DND-41 (cell line): ENCODE results near the gene SERPINB11.

Experiments used
- EZH2 ChIP-seq: IDR thresholded peaks from 3 replicates; pipeline ENCODE4 v1.6.1; 2012; ENCODE audit warnings: borderline replicate concordance, low read depth, mild to moderate bottlenecking, moderate library complexity, low read length, inconsistent platforms; ENCODE audit not compliant: severe bottlenecking
- TF ChIP-seq, protein P1 (sequence below): IDR thresholded peaks from 2 replicates; pipeline ENCODE4 v1.5.1; 2012; ENCODE audit warnings: borderline replicate concordance, low read length, moderate library complexity, mild to moderate bottlenecking; ENCODE audit not compliant: poor library complexity, severe bottlenecking; ENCODE audit errors: extremely low read depth

DNA sequence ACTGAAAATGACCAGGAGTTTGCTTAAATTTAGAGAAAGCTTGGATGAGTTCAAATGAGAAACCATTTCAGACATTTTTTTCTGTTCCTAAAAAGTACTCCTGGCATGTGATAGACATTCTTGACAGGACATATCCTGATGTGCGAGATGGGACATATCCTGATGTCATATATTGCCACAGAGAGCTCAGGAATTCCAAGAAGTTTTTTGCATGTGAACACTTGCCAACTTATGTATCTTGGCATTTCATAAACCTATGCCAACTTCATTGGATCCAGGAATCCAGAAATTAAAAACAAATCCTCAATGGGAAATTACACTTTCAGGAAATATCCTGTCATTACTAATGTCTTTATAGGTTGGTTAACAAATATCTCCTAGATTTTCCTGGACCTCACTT, 38.2 kb upstream of the SERPINB11 start:
- no peak for TF ChIP-seq EZH2
- TF ChIP-seq, protein P1, sequence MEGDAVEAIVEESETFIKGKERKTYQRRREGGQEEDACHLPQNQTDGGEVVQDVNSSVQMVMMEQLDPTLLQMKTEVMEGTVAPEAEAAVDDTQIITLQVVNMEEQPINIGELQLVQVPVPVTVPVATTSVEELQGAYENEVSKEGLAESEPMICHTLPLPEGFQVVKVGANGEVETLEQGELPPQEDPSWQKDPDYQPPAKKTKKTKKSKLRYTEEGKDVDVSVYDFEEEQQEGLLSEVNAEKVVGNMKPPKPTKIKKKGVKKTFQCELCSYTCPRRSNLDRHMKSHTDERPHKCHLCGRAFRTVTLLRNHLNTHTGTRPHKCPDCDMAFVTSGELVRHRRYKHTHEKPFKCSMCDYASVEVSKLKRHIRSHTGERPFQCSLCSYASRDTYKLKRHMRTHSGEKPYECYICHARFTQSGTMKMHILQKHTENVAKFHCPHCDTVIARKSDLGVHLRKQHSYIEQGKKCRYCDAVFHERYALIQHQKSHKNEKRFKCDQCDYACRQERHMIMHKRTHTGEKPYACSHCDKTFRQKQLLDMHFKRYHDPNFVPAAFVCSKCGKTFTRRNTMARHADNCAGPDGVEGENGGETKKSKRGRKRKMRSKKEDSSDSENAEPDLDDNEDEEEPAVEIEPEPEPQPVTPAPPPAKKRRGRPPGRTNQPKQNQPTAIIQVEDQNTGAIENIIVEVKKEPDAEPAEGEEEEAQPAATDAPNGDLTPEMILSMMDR: no peak
